Neural progenitor cell (in vitro differentiated cells): Measurements from ENCODE around the gene RNF212B.

Experiments used
- CTCF ChIP-seq: fragments of 200-600 bp; sonication (generic); IDR thresholded peaks from 2 replicates; pipeline ENCODE4 v1.5.1; 2017; ENCODE audit warnings: antibody characterized with exemption, mild to moderate bottlenecking
- EZH2phosphoT487 ChIP-seq: fragments of 200-600 bp; sonication (generic); IDR thresholded peaks from 2 replicates; pipeline ENCODE4 v1.6.1; 2017; ENCODE audit warnings: antibody characterized with exemption

- TF ChIP-seq CTCF, result no peak
- no peak for TF ChIP-seq EZH2phosphoT487
These were observed 83.1 kb downstream of the RNF212B start, which contains the start of gene PABPN1 for GRCh38 chr14:23320584-23321571.
